ENCODE measurements around the gene HNRNPUL2. TPM values are rescaled to one million over a fixed set of nuclear protein-coding genes. Genes with fewer than 3 reads are reported as not detected.

HNRNPUL2 gene
- total and polyA plus RNA-seq, 9 of the 15 experiments (the other 6 are each of a cell fraction or from before 2014, with no cell fraction given): 0.89 to 44.3 (median 15.2) TPM

GRCh38 chr11:62713343-62713742 is 13.9 kb downstream of the HNRNPUL2 start (continued):
- TF ChIP-seq TEAD4 (IDR thresholded peaks at IDR 0.05; ENCODE audit: low read length) (no peak; the same call in 1 of the 2 replicates), TEAD4 (CRISPR knock-in tag; IDR thresholded peaks at IDR 0.05; ENCODE audit: borderline replicate concordance) (no peak), RAD21 (CRISPR knock-in tag; conservative IDR thresholded peaks at IDR 0.05 in 1 of 2, IDR thresholded peaks at IDR 0.05 in 1 of 2) (peak in 1 of 2 experiments; percentile 9; a peak in 1 of 4 replicates), ZBTB17 (CRISPR knock-in tag; IDR thresholded peaks at IDR 0.05) (no peak), POLR3A (IDR thresholded peaks at IDR 0.05; ENCODE audit: borderline replicate concordance, extremely low read depth, insufficient read depth, insufficient read length) (no peak), POLR2A (conservative IDR thresholded peaks at IDR 0.05) (no peak), SNIP1 (IDR thresholded peaks at IDR 0.05; ENCODE audit: low read depth) (no peak), ZNF436 (CRISPR knock-in tag; IDR thresholded peaks at IDR 0.05) (no peak), ZNF77 (CRISPR knock-in tag; IDR thresholded peaks at IDR 0.05) (no peak), GTF2F1 (IDR thresholded peaks at IDR 0.05; ENCODE audit: low read depth, low read length) (no peak), KAT2B (IDR thresholded peaks at IDR 0.05; ENCODE audit: low read depth, low read length) (no peak), ZNF311 (CRISPR knock-in tag; IDR thresholded peaks at IDR 0.05) (no peak), KLF13 (tag; IDR thresholded peaks at IDR 0.05; ENCODE audit: borderline replicate concordance, low read depth) (no peak), NUFIP1 (IDR thresholded peaks at IDR 0.05; ENCODE audit: partially characterized antibody) (no peak), PKNOX1 (IDR thresholded peaks at IDR 0.05) (peak; percentile 14; the same call in 1 of the 2 replicates), LCOR (CRISPR knock-in tag; IDR thresholded peaks at IDR 0.05) (no peak), ZNF655 (CRISPR knock-in tag; IDR thresholded peaks at IDR 0.05) (no peak), ILK (tag; IDR thresholded peaks at IDR 0.05; ENCODE audit: borderline replicate concordance, low read depth) (no peak), RHOXF2B (CRISPR knock-in tag; conservative IDR thresholded peaks at IDR 0.05) (no peak), NR2C1 (IDR thresholded peaks at IDR 0.05) (peak; percentile 74), NR2C1 (tag; IDR thresholded peaks at IDR 0.05) (peak; percentile 82), NFE2 (IDR thresholded peaks at IDR 0.05; ENCODE audit: low read depth) (peak; percentile 66), ZNF518B (CRISPR knock-in tag; IDR thresholded peaks at IDR 0.05) (no peak), DPF2 (IDR thresholded peaks at IDR 0.05) (no peak), ATF2 (CRISPR knock-in tag; IDR thresholded peaks at IDR 0.05) (no peak)
